Activated naive CD8-positive, alpha-beta T cell treated with anti-CD3 and anti-CD28 coated beads, Interleukin-2, amount 50 U/mL, for 24 hours (primary cell): ENCODE data around the gene AQP1.

ENCODE experiments used
- ATAC-seq: fragments of 150-1000 bp; cut with Tn5 transposase; one replicate; pipeline ENCODE4 v1.10.0; 2021
- DNase-seq: peaks from one replicate; pipeline ENCODE4 v3.0.0; 2021
- H3K27ac Mint-ChIP-seq: one replicate; pipeline ENCODE4 v1.8.0; 2021; ENCODE audit warnings: mild to moderate bottlenecking, mixed read lengths
- H3K27me3 Mint-ChIP-seq: one replicate; pipeline ENCODE4 v1.8.0; 2021; ENCODE audit warnings: mixed read lengths
- H3K36me3 Mint-ChIP-seq: one replicate; pipeline ENCODE4 v1.8.0; 2021; ENCODE audit warnings: low read depth, mixed read lengths
- H3K4me1 Mint-ChIP-seq: one replicate; pipeline ENCODE4 v1.8.0; 2021; ENCODE audit warnings: mixed read lengths
- H3K4me3 Mint-ChIP-seq: one replicate; pipeline ENCODE4 v1.8.0; 2021; ENCODE audit warnings: mild to moderate bottlenecking, moderate library complexity, mixed read lengths
- H3K9me3 Mint-ChIP-seq: one replicate; pipeline ENCODE4 v1.8.0; 2021; ENCODE audit warnings: mixed read lengths

The AQP1 gene

DNA sequence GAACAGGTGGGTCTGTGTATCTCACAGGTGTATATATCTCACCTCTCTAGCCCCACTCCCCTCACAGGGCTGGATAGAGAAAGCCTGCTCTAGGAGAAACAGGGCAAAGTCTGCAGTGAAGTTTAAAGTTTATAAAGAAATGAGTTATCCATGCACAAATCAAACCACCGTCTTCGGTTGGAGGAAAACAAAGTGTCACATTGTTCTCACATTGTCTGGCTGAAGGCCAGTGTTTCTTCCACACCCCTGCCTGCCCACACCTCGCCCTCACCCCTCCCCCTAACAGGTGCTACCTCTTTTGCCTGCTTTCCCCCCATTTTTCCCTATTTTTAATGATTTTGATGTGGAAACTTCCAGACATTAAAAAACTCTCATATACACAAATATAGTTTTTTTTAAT lies 25.8 kb downstream of the AQP1 start:
- H3K9me3 Mint-ChIP-seq, result no peaks in the 10 kb centered on the region
- H3K36me3 Mint-ChIP-seq, result no peaks in the 10 kb centered on the region
- H3K4me1 Mint-ChIP-seq, result no peaks in the 10 kb centered on the region
- ATAC-seq, result no peak
- no peak overlapping the region for H3K4me3 Mint-ChIP-seq
- no peak for DNase-seq
- H3K27ac Mint-ChIP-seq, result no peak overlapping the region
- H3K27me3 Mint-ChIP-seq, result peaks cover 21% of the 10 kb centered on the region

DNA sequence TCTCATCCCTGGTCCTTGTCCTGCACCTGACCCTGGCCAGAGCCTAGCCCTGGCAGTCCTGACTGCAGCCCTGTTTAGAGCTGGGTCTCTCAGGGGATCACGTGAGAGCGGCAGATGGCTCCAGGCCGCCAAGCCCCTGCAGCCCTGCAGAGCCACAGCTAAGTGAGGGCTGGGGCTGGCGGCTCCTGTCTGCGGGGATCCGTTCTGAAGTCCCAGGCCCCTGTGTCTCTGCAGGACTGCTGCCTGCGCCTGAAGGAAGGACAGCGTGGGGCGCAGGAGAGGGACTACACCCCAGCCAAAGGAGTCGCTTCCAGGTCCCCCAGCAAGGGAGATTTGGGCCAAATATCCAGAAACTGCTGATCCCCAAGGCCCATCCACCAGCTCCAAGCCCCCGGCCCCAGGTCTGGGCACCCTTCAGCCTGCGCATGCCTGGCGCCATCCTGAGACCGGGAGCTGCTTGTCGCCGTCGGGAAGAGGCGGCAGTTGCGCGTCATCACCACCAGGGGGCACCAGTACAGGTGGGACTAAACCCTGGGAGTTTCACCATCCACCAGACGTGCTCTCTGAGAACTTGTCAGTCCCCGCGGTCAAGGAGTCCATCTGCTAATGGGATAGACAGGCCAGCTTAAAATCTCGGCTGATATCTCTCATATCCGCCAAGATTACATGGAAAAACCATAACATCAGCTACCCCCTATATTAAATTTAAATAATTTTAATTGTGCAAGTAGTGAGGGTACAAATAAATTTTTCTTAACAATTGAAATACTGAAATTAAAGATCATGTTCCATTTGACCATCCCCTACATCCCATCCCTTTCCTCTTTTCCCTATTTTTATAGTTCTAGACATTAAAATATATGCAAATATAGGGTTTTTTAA lies 27.0 kb downstream of the AQP1 start:
- Mint-ChIP-seq H3K4me1 (no peaks in the 10 kb centered on the region), H3K27ac (no peak overlapping the region), H3K36me3 (no peaks in the 10 kb centered on the region), H3K27me3 (peaks cover 29% of the 10 kb centered on the region), H3K9me3 (no peaks in the 10 kb centered on the region), H3K4me3 (no peak overlapping the region)
- DNase-seq (peak; percentile 79), ATAC-seq (peak; percentile 61)

DNA sequence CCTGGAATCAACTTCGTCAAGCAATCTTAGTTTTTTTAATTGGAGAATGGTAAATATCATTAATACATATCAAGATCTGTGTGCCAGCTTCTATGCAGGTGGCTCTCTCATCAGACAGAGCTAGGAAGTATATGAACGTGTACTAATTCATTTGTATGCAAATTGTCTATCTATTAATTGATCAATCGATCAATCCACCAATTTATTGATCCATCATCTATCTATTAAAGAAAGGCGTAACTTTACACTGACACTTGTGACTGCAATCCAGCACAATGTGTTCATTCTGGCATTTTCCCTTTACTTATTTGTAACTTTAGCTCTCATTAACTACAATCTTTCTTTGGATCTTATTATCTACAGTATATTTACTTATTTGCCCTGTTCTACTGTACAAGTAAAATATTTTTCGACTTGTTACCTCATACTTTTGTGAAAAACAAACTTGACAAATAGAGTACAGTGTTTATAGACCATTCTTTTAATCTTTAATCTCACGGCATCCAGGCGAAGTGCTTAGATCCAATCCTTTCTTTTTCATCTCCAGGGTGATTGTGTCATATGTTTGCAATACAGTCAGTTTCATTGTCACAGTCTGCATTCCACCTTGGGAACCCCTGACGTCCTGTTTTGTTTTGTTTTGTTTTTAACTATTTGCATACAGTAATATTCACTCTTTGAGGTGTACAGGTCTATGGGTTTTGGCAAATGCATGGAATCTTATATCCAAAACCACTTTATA lies 30.1 kb downstream of the AQP1 start:
- Mint-ChIP-seq H3K27me3 (peaks cover 36% of the 10 kb centered on the region), H3K4me3 (no peak overlapping the region), H3K36me3 (no peaks in the 10 kb centered on the region)

DNA sequence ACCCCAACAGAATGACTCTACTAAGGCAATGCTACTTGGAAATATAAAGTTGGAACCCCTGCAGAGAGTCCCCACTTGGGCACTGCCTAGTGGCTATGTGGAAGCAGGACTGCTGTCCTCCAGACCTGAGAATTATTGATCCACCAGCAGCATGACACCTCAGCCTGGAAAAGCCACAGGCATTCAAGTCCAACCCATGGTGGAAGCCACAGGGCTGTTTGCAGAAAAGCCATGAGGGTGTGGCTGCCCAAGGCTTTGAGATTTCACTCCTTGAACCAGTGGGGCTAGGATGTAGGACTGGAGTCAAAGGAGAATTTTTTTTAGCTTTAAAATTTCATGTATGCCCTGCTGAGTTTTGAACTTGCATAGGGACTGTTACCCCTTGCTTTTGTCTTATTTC lies 38.5 kb downstream of the AQP1 start:
- no peaks in the 10 kb centered on the region for H3K36me3 Mint-ChIP-seq

More for the DNA sequence above, 30.1 kb downstream of the AQP1 start:
- no peak overlapping the region for H3K27ac Mint-ChIP-seq
- no peaks in the 10 kb centered on the region for H3K4me1 Mint-ChIP-seq
- ATAC-seq (no peak), DNase-seq (no peak)
- H3K9me3 Mint-ChIP-seq, result peaks cover 12% of the 10 kb centered on the region

DNA sequence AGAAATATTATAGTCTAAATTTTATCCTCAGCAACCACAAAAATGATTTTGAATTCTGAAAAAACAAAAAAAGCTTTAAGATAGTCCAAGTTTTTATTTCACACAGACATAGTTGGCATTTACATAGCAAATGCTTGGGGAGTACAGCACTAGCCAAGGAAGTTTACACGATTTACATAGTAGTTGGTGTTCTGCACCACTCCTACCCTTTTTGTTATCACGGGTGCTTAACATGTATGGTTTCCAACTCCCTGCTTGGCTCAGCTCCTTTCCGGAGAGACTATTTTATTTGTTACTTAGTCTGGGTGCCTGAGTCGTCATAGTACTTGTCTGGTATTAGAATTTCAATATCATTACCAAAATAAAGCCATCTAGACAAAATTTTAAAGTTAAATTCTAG lies 43.3 kb downstream of the AQP1 start:
- no peak for DNase-seq
- no peak overlapping the region for H3K4me3 Mint-ChIP-seq
- peaks cover 17% of the 10 kb centered on the region for H3K27me3 Mint-ChIP-seq
- H3K36me3 Mint-ChIP-seq, result no peaks in the 10 kb centered on the region
- no peak overlapping the region for H3K27ac Mint-ChIP-seq
- H3K4me1 Mint-ChIP-seq, result no peaks in the 10 kb centered on the region
- ATAC-seq, result no peak
- peaks cover 19% of the 10 kb centered on the region for H3K9me3 Mint-ChIP-seq

More for the DNA sequence above, 38.5 kb downstream of the AQP1 start:
- H3K4me3 Mint-ChIP-seq, result no peak overlapping the region
- H3K27ac Mint-ChIP-seq, result no peak overlapping the region
- ATAC-seq (no peak), DNase-seq (no peak)
- H3K27me3 Mint-ChIP-seq, result peaks cover 24% of the 10 kb centered on the region
- H3K9me3 Mint-ChIP-seq, result peaks cover 13% of the 10 kb centered on the region
- no peaks in the 10 kb centered on the region for H3K4me1 Mint-ChIP-seq

DNA sequence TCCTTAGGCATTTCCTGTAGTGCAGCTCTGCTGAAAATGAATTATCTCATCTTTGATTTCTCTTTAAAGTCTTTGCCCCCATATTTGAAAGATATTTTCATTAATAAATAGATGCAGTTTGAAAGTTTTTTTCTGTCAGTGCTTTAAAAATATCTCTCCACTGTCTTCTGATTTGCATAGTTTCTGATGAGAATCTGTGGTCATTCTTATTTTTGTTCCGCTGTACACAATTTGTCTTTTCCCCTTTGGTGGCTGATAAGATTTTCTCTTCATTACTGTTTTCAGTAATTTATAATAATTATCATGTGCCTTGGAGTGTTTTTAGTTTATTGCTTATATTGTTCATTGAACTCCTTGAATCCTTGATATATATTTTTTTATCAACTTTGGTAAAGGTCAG lies 45.1 kb downstream of the AQP1 start:
- H3K27ac Mint-ChIP-seq, result no peak overlapping the region
- H3K4me3 Mint-ChIP-seq, result no peak overlapping the region
- DNase-seq, result no peak
- H3K9me3 Mint-ChIP-seq, result peaks cover 19% of the 10 kb centered on the region
- ATAC-seq, result no peak
- no peaks in the 10 kb centered on the region for H3K4me1 Mint-ChIP-seq
- peaks cover 11% of the 10 kb centered on the region for H3K27me3 Mint-ChIP-seq
- H3K36me3 Mint-ChIP-seq, result no peaks in the 10 kb centered on the region

DNA sequence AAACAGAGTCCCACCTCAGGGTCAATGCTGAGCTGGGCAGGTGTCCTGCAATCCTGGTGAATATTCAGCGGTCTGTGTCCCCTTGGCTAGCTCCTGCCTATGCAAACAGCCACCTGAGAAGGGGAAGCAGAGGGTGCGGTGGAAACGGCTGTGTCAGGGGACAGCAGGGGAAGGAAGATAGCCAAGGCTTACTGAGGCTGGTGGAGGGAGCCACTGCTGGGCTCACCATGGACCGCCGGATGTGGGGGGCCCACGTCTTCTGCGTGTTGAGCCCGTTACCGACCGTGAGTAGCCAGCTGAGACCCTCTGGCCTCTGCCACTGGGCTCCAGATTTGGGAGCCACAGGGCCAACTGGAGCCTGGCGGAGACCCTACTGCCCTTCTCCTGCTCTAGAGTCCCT lies 52.2 kb downstream of the AQP1 start, which contains the start of gene GHRHR:
GHRHR (plus strand) TSS at position 112 of the 400 bp plus-strand sequence; CDS start at position 228, 116 bp downstream.
- Mint-ChIP-seq H3K36me3 (no peaks in the 10 kb centered on the region), H3K4me3 (no peak within 1 kb of the TSS), H3K4me1 (no peaks in the 10 kb centered on the region), H3K27ac (no peak within 1 kb of the TSS), H3K27me3 (peaks cover 7% of the 10 kb centered on the region), H3K9me3 (no peaks in the 10 kb centered on the region)
- no peak for ATAC-seq
- DNase-seq, result no peak

DNA sequence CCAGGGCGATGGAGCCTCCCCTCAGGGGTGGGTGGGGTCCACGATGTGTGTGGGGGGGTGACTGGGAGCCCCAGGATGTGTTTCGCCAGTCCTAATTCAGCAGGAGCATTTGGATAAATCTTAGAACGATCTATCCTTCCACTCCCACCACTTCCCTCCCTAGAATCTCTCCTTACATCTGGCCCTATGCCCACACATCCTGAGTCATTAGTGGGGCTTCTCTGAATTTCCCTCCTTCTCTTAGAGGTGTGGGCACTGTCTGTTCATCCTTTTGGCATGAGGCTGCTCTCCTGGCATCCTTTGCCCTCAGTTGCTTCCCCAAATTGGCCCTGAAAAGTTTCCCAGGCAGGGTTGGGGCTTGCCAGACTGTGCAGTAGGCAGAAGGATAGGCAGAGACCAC lies 53.7 kb downstream of the AQP1 start:
- no peaks in the 10 kb centered on the region for H3K36me3 Mint-ChIP-seq
- H3K27ac Mint-ChIP-seq, result no peak overlapping the region
- no peaks in the 10 kb centered on the region for H3K4me1 Mint-ChIP-seq
- H3K9me3 Mint-ChIP-seq, result no peaks in the 10 kb centered on the region
- DNase-seq (no peak), ATAC-seq (no peak)
- H3K27me3 Mint-ChIP-seq, result peaks cover 7% of the 10 kb centered on the region
- H3K4me3 Mint-ChIP-seq, result no peak overlapping the region

DNA sequence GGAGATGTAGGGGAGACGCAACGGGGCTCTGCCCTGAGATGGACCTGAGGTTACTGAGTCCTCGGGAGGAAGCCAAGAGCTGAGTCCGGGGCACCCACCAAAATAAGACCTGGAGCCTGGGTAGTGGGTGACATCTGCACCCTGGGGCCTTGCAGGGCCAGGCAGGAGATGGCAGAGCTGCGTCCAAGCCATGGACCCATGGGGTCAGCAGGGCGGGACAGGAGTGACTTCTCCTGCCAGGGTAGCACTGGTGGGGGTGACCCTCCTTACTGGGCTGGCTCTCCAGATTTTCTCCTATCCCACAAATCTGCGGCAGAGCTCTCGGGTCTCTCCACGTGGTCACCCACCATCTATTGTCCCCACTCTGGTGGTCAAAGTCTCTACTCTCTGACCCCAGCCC lies 54.2 kb downstream of the AQP1 start:
- Mint-ChIP-seq H3K27me3 (peaks cover 7% of the 10 kb centered on the region), H3K36me3 (no peaks in the 10 kb centered on the region), H3K9me3 (no peaks in the 10 kb centered on the region), H3K4me3 (no peak overlapping the region), H3K4me1 (no peaks in the 10 kb centered on the region), H3K27ac (no peak overlapping the region)
- DNase-seq, result no peak
- ATAC-seq, result no peak

DNA sequence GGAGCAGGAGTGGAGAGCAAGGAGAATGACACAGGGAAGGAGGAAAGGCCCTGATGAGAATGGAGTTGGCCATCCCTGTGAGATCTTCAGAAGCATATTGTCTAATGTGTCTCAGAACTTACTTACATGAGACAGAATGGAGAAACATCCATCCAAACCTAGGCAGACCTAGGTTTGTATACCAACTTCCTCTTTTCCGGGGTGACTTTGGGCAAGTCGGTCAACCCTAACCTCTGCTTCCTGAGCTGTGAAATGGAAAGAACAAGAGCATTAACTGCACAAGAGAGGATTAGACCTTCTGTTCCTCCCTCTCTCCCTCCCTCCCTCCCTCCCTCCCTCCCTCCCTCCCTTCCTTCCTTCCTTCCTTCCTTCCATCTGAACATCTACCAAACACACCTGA lies 56.6 kb downstream of the AQP1 start:
- Mint-ChIP-seq H3K4me3 (no peak overlapping the region), H3K36me3 (no peaks in the 10 kb centered on the region), H3K9me3 (no peaks in the 10 kb centered on the region), H3K27ac (no peak overlapping the region), H3K4me1 (no peaks in the 10 kb centered on the region), H3K27me3 (peaks cover 22% of the 10 kb centered on the region)
- ATAC-seq (no peak), DNase-seq (no peak)

DNA sequence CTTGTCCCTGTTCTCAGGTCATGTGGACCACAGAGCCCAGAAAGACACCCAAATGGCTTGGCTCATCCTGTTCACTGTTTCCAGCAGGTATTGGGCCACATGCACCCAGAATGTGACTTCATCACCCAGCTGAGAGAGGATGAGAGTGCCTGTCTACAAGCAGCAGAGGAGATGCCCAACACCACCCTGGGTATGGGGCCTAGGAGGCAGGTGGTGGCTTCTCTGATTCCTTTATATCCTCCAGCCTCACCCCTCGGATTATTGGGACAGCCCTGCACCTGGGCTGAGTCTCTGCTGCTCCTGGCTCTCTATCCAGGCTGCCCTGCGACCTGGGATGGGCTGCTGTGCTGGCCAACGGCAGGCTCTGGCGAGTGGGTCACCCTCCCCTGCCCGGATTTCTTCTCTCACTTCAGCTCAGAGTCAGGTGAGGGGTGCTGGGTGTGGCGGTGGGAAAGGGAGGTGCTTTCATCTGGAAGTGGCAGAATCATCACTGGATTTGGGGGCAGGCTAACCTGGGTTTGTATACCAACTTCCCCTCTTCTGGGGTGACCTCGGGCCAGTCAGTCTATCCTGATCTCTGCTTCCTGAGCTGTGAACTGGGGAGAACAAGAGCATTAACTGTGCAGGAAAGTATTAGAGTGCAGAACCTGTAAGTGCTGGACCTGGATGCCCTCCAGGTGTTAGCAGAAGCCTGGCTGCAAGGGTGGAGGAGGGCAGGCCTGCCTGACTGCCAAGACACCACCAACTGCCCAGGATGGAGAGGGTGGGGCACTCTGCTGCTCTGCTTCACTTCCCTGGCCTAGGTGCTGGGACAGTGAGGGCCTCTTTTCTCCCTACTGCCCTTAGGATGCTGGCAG lies 57.3 kb downstream of the AQP1 start:
- Mint-ChIP-seq H3K9me3 (no peaks in the 10 kb centered on the region), H3K36me3 (no peaks in the 10 kb centered on the region), H3K4me3 (no peak overlapping the region), H3K27me3 (peaks cover 23% of the 10 kb centered on the region), H3K4me1 (no peaks in the 10 kb centered on the region), H3K27ac (no peak overlapping the region)
- DNase-seq (no peak), ATAC-seq (no peak)

DNA sequence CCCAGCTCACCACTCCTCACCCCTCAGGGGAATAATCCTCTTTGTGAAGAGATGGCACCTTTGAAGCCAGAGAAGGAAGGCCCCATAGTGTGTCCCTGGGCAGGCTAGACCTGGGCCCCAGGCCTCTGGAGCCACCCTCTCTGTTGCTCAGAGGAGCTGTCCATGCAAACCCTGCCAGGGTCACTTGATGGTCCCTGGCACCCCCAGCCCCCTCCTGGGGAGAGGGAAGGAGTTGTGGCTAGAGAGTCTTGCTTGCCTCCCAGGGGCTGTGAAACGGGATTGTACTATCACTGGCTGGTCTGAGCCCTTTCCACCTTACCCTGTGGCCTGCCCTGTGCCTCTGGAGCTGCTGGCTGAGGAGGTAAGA lies 57.9 kb downstream of the AQP1 start:
- ATAC-seq, result no peak
- Mint-ChIP-seq H3K27ac (no peak overlapping the region), H3K36me3 (no peaks in the 10 kb centered on the region), H3K4me1 (no peaks in the 10 kb centered on the region), H3K27me3 (peaks cover 23% of the 10 kb centered on the region), H3K9me3 (no peaks in the 10 kb centered on the region), H3K4me3 (no peak overlapping the region)
- DNase-seq, result no peak

DNA sequence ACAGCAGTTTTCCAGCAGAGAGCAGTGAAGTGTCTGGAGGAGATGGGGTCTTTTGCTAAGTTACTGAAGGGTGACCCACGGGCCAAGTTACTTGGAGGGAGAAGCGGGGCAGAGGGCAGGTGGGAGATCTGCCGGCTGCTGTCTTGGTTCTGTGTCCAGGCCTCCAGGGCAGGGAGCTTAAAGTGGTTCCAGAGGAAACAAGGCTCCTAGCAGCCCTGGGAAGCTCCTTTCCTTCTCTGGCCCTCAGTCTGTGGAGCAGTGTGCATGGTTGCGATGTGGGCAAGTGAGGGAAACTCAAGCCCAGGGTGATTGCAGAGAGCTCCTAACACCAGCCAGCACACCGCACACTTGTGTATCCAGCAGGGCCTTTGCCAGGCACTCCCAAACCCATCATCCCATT lies 58.4 kb downstream of the AQP1 start:
- Mint-ChIP-seq H3K4me1 (no peaks in the 10 kb centered on the region), H3K4me3 (no peak overlapping the region), H3K27ac (no peak overlapping the region), H3K27me3 (peaks cover 23% of the 10 kb centered on the region), H3K9me3 (no peaks in the 10 kb centered on the region), H3K36me3 (no peaks in the 10 kb centered on the region)
- no peak for DNase-seq
- ATAC-seq, result no peak

DNA sequence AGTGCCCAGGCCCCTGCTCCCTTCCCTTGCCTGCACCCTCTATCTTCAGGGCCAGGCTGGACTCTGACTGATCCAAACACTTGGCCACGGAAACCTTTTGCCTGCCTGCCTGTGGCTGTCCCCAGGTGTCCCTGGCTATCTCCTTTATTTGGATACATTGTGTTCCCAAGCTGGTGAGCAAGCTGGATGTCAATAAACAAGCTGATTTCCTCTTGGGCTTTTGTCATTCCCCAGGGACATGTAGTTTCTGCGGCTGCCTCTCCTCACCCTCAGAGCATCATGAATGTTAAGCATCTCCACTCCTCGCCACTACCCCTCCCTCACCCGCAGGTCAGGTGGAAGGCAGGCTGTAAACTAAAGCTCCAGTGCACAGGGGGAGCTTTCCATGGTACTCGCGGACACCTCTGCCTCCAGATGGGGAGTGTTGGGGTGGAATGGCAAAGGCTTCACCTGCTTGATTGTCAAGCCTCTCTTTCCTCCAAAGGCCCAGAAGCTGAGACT lies 59.0 kb downstream of the AQP1 start:
- Mint-ChIP-seq H3K27me3 (peaks cover 23% of the 10 kb centered on the region), H3K4me1 (no peaks in the 10 kb centered on the region), H3K9me3 (no peaks in the 10 kb centered on the region), H3K36me3 (no peaks in the 10 kb centered on the region), H3K4me3 (no peak overlapping the region), H3K27ac (no peak overlapping the region)
- DNase-seq, result no peak
- ATAC-seq, result no peak
